Left colon (tissue), 2 donors: ENCODE measurements around the gene CYP2C19. TPM values are rescaled to one million over a fixed set of nuclear protein-coding genes. Genes with fewer than 3 reads are reported as not detected.
"Not testable (repeated sequence)": the region's sequence is repeated elsewhere in the genome, so short reads cannot be mapped to it uniquely, and the experiment has no call there.

Experiments
- ATAC-seq: fragments of 200-7000 bp; cut with Tn5 transposase; one replicate; pipeline ENCODE4 v1.9.1; 2020; ENCODE audit warnings: mild to moderate bottlenecking, moderate library complexity
- DNase-seq, 2 donors: peaks; one replicate each; pipeline ENCODE4 v3.0.0-alpha.2; 2020
- intact Hi-C, 2 donors: fragments of 100-400 bp; cut with DNase I in 1 of 2; cut with micrococcal nuclease in 1 of 2; formaldehyde crosslinking; loops; one replicate each; pipeline versions ENCODE4 v1.11.2 to v1.14.0; 2022; cut with DNase I, micrococcal nuclease
- total RNA-seq, 2 donors: library from RNA; stranded (reverse); fragmentation: NEBNext Ultra II Directional; extraction: Animal tissue kit (Norgen Biotek cat#: 25700); gene quantifications; one replicate each; pipeline ENCODE4 v1.2.1, GENCODE V29; 2021
- donor health status: DM: no; HTN: no; CAD: no.
- donor health status: DM: yes; HTN: yes; CAD: no.

CYP2C19 gene
- total RNA-seq, 2 donors from 2014 or later: 0.76 to 3.9 TPM

DNA sequence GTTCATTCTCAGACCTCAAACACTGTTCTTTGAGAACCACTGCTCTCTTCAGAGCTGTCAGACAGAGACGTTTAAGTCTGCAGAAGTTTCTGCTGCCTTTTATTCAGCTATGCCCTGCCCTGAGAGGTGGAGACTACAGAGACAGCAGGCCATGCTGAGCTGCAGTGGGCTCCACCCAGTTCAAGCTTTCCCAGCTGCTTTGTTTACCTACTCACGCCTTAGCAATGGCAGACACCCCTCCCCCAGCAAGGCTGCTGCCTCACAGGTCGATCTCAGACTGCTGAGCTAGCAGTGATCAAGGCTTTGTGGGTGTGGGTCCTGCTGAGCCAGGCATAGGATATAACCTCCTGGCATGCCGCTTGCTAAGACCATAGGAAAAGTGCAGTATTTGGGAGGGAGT, 95.5 kb downstream of the CYP2C19 start:
- intact Hi-C loops: no loop called here
- ATAC-seq (no peak), DNase-seq (no peak)

DNA sequence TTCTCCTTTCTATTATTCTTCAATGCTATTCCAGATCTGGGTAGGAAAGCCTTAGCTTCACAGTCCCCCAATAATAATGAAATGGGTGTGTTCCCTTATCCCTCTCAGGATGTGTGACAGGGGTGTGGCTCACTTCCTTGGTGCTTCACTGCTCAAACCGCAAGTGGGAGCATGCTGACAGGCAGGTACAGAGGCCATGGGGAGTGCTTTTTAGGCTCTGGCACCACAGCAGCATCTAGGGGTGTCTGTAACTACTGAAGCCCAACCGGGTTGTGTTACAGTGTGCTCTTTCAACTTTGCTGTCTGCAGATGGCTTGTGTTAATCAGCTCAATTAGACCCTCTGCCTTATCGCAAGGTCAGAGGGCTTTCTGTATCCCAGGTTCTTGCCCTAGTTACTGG, 96.6 kb downstream of the CYP2C19 start:
- intact Hi-C loops: no loop called here
- DNase-seq: no peak
- ATAC-seq: no peak

DNA sequence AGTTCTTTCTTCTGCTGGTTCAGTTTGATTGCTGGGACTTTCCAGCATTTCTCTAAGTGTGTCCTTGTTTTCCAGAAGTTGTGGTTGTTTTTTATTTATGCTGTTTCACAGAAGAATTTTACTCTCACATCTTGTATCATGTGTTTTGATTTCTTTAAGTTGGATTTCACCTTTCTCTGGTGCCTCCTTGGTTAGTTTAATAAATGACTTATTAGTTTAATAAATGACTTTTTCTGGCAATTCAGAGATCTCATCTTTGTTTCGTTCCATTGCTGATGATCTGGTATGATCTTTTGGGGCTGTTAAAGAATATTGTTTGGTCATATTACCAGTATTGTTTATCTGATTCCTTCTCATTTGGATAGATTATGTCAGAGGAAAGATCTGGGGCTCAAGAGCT, 116.2 kb downstream of the CYP2C19 start:
- DNase-seq (no peak), ATAC-seq (no peak)
- intact Hi-C loops: no loop called here

DNA sequence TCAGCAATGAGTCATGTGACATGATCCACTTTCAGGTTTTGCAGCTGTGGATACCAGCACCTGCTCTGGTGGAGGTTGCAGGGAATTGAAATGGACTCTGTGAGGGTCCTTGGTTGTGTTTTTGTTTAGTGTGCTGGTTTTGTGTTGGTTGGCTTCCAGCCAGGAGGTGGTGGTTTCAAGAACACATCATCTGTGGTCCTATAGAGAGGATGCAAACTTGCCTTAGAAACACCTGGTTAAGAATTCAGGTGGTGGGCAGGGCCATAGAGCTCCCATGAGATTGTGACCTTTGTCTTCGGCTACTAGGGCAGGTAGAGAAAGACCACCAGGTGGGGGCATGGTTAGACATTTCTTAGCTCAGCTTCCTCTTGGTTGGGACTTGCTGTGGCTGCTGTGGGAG, 116.7 kb downstream of the CYP2C19 start:
- ATAC-seq: no peak
- intact Hi-C loops: no loop called here
- DNase-seq: no peak

DNA sequence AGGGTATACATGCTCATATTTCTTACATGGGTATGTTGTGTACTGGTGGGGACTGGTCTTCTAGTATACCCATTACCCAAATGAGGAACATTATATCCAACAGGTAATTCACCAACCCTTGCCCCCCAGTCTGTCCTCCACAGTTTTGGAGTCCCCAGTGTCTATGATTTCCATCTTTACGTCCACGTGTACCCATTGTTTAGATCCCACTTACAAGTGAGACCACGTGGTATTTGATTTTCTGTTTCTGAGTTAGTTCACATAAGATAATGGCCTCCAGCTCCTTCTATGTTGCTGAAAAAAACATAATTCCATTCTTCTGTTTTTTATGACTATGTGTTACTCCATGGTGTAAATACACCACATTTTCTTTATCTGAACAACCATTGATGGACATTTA, 126.6 kb downstream of the CYP2C19 start:
- no peak for DNase-seq
- intact Hi-C loops: no loop called here
- ATAC-seq: no peak

DNA sequence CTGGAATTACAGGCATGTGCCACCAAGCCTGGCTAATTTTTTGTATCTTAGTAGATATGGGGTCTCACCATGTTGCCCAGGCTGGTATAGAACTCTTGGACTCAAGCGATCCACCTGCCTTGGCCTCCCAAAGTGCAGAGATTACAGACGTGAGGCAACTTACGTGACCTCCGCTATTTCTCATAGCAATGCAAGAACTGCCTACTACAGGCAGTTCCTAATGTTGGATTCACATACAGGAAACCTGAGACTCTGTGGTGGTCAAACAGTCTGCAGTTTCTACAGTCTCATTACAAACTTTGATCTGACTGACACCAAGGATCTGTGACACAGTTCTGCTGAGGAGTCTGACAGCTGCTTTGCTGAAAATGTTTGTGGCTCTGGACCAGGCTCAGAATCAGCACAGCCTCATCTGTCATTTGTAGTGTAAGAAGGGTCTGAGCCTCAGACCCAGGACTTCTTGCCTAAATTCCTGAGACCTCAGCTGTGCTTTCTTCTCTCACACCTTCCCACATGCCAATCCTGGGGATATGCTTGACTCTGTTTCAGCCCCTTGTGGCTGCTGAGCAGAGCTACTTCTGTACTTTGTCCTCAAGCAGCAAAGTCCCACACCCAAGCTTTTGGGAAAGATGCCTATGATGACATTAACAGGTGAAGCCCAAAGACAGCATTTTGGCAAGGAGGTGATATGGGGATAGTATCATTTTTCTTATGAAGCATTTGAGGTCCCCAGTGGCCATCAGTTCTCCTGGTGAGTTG, 128.0 kb downstream of the CYP2C19 start:
- ATAC-seq (peak; percentile 40), DNase-seq (no peak)
- intact Hi-C loops: no loop called here

DNA sequence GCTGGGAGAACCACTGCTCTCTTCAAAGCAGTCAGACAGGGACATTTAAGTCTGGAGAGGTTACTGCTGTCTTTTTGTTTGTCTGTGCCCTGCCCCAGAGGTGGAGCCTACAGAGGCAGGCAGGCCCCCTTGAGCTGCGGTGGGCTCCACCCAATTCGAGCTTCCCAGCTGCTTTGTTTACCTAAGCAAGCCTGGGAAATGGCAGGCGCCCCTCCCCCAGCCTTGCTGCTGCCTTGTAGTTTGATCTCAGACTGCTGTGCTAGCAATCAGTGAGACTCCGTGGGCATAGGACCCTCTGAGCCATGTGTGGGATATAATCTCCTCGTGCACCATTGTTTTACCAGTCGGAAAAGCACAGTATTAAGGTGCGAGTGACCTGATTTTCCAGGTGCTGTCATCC, 135.9 kb downstream of the CYP2C19 start:
- ATAC-seq, DNase-seq, intact Hi-C loops: not testable (repeated sequence)

DNA sequence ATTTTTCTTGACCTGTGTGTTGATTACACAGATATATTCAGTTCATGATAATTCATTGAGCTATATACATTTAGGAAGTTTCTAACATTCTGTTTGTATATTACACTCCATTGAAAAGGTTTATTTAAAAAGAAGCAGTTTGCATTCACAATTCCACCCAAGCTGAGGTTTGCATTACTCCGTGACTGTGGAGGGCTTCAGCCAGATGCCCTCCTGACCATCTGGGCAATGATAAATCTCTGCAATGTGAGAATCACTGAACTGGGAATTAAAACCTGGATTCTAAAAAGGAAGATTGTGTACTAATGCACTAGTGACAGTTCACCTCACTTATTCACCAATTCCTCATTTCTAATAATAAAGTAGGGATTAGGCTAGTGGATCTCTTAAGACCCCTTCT, 139.6 kb downstream of the CYP2C19 start:
- DNase-seq (no peak), ATAC-seq (no peak)
- intact Hi-C loops: no loop called here

DNA sequence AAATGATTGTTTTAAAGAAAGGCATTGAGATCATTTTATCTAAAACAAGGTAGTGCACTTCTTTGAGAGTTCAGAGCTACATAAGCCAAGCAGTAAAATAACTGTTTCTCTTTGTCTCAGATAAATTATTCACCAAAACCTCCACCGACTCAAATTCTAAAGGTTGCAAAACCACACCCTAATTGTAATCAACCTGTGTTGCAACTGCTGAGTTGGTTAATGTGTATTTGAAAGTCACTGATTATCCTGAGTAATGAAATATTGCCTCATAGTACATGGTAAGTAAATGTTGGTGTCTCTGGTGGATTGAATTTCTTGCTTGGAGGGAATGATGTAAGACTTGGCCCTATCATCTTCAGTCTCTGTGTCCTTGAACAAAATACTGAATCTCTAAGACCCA, 140.1 kb downstream of the CYP2C19 start:
- peak; percentile 97 for ATAC-seq
- no peak for DNase-seq
- intact Hi-C loops: no loop called here

Other genes starting within 250 kb of the CYP2C19 start
- 10 to 100 TPM; 11.6 to 22.8 TPM for gene HELLS, start 216.9 kb upstream of the CYP2C19 start, total RNA-seq
- 10 to 100 TPM in 1 of 2 donors, 1 to 10 TPM in 1; 4.9 to 24.3 TPM for gene CYP2C18, start 79.0 kb upstream of the CYP2C19 start, total RNA-seq
- gene CYP2C9, start 176.0 kb downstream of the CYP2C19 start, total RNA-seq: 1 to 10 TPM in 1 of 2 donors, under 1 TPM in 1; 0.67 to 7.1 TPM